Superior temporal gyrus (tissue), 1 donor: Measurements from ENCODE around the gene NXN.
"Not testable (repeated sequence)": the region's sequence is repeated elsewhere in the genome, so short reads cannot be mapped to it uniquely, and the experiment has no call there.

Experiments used
- DNase-seq: peaks from one replicate; pipeline ENCODE4 v3.0.0-alpha.2; 2016; ENCODE audit errors: extremely low spot score

The NXN gene

DNA sequence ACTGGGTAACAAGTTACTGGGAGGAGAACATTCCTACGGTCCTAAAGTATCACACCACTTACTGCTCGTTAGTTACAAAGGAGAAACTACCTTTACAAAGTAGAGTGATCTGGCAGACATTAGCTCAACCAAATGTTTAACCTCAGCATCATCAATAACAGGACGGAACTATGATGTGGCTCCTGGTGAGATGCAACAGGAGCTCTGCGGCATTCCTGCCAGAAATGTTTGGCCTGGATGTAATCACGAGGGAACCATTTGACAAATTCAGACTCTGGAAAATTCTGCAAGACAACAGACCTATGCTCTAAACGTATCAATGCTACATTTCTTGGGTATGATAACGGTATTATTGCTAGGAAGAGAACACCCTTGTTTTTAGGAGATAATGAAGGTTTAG lies 117.0 kb downstream of the NXN start:
- no peak for DNase-seq

DNA sequence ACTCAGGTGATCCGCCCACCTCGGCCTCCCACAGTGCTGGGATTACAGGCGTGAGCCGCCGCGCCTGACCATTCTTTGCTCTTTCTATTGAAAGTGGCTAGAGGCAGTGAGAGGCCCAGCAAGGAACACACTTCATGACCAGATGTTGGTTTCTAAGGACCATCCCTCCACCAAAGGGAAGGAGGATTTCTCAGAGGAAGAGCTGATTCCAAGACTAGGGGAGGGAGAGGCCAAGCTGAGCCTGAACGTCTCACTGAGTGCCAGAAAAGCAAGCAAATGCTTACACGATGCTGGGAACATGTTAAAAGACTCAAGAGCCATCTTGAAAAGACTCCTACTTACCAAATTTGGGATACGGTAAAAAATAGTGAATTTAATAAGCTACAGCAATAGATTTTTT lies 118.2 kb downstream of the NXN start:
- DNase-seq = no peak

DNA sequence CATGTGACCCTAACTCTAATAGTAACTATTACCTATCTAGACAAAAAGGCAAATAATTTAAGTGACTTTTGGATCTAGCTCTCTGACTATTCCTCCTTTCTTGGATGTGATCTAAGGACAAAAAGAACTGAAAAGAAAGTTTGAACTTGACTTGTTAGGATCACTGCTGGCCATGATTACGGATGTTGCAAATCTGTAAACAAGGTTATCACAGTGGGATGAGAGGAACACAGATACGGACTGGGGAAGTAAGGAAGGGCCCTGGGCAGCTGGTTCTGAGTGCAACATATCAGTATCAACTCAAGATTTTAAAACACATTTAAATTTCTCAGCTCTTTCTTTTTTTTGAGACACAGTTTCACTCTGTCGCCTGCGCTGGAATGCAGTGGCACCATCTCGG lies 118.8 kb downstream of the NXN start:
- DNase-seq = no peak

DNA sequence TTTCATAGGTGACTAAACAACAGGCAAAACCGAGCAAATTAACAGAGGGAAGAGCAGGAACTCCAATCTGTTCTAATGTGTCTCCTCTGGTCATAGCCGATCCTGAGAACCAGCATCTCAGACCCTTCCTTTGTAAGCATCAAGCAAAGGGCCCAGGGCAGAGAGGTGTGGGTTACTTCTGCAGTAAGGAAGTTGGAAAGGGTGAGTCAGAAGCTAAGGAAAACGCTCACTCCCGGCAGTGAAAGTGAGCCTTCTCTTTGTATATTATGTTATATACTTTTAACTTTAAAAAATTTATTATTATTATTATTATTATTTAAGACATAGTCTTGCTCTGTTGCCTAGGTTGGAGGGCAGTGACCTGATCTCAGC lies 119.8 kb downstream of the NXN start:
- no peak for DNase-seq

DNA sequence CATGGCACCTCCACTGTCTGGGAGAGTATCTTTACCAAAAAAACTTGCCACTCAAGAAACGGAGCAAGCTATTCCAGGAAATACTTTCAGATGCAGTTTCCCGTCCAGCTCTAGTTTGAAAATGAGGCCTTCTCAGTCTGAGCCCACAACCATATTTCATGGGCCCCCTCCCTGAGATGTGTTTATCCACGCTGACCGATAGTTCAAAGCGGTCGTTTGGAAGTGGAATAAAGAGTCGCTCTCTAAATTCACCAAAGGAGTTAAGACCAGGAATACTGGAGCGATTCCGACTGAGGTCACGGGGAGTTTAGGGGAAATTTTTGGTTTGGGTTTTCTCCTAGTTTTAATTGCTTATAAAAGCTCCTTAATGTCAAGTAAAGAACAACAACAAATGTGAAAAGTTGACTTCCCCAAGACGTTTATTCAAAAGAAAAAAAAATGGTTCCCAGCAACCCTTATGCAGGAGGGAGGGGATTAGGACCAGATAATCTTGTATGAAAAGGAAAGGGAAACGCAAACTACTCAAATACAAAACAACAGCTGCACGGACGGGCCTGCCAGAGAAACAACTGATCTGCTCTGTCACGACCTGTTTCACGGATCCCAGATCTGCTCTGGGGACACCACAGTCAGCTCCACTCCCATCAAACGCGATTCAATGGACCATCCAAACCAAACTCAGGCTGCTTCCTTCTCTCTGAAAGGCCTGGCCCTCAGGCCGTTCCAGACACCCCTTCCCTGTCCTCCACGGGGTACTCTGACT lies 120.3 kb downstream of the NXN start:
- no peak for DNase-seq

DNA sequence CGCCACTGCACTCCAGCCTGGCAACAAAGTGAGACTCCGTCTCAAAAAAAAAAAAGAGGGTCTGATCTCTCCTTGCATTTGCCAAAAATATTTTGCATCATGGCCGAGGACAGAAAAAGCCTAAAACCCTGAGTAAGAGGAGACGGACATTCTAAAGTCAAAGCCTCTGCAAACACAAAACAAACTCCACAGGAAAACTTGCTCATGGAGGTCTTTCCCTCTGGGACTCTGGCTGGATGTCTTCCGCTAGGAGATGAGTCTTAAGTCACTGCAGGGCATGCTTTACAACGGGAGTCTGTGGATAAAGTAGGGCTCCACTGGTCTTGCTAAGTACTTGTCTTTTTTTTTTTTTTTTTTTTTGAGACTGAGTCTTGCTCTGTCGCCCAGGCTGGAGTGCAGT lies 123.4 kb downstream of the NXN start:
- DNase-seq = no peak

DNA sequence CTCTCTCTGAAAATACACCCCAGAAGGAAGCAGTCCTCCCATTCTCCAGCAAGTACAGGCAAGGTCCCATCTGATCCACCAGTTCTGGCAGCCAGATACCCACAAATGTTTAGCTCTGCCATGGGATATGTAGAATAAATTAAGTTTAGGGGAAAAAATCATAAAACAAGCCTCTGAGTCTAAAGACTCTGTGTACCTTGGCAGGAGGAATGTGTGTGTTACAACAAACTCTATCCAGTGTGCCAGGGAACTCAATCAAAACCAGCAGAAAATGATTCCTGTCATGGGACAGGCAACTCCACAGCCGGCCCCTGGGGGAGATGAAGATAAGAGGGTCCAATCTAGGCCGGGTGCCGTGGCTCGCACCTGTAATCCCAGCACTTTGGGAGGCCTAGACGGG lies 124.0 kb downstream of the NXN start:
- DNase-seq = no peak

DNA sequence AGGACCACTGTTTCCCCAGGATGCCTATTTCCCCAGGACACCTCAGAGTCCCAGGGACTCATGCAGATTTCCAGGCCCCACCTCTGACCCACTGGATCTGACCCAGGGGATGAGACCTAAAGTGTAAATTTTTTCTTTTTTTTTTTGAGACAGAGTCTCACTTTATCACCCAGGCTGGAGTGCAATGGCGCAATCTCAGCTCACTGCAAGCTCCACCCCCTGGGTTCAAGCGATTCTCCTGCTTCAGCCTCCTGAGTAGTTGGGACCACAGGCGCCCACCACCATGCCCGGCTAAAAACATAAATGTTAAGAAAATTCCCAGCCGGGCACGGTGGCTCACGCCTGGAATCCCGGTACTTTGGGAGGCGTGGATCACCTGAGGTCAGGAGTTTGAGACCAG lies 126.7 kb downstream of the NXN start:
- not testable (repeated sequence) for DNase-seq

DNA sequence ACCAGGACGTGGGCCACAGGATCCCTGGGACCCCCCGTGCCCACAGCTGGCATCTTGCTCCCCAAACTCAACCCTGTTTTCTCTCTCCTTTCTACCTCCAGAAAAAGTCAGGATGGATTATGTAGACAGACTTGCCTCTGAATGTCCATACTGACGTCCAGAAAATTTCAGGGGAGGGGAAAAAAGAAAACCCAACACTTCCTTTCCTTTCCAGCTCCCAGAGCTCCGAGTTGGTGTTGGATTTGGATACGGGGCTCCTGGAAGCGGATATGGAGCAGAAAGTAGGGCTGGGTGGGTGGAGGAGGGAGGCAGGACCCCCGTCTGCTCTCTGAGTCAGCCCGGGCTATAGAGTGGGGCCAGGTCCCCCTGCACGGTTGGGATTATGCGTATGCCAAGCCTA lies 127.2 kb downstream of the NXN start:
- DNase-seq = no peak

DNA sequence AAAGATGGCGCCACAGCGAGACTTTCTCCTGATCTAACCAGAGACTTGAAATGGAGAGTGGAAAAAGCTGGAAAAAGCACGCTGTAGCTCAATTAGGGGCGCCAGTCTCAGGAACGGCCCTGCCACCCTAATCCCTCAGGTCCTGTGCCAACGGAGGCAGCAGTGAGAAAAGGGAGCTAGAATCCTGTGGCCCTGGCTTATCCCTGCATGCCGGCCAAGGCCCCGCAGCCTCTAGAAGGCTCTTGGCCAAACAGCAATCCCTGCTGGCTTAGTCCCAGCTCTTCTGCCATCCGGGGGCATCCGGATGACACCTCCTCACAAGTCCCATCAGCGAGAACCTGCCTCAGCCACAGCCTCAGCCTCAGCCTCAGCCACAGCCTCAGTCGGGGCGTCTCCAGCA lies 127.7 kb downstream of the NXN start:
- DNase-seq = no peak

DNA sequence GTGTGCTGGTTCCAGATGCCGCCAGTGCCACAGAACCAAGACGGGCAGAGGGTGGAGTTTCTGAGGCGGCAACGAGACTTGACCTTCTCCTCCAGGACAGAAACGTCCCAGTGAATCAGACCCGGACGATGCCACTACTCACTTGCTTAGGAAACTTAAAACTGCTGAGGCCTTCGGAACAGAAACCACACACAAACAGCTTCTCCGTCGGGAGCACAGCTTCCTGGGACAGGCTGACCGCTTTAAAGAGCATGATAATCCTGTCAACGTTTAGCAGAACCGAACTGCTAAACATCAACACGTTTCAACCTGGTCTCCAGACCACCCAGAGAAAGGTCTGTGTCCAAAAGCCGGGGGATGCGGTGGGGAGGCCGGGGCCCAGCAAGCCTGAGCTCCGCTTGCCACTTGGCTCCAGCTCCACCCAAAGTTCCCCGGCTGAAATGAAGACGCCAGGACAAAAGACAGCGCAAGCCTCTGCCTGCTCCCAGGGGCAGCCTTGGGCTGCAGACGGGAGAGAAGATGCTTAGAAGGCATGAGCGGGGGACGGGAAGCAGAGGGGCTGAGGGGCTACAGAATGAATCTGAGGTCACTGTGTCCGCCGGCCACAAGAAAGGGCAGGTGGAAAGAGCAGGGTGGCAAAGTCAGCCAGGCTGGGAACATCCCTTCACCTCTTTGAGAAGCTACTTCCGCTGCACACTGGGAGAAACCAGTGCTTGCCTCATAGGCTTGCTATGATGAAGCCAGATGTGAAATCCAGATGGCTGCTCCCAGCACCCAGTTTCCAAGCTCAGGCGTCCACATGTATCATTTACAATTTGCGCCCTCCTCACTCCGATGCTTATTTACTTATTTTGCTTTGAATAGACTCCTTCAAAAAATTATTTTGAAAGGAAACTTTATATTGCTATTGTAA lies 128.5 kb downstream of the NXN start:
- DNase-seq = no peak

DNA sequence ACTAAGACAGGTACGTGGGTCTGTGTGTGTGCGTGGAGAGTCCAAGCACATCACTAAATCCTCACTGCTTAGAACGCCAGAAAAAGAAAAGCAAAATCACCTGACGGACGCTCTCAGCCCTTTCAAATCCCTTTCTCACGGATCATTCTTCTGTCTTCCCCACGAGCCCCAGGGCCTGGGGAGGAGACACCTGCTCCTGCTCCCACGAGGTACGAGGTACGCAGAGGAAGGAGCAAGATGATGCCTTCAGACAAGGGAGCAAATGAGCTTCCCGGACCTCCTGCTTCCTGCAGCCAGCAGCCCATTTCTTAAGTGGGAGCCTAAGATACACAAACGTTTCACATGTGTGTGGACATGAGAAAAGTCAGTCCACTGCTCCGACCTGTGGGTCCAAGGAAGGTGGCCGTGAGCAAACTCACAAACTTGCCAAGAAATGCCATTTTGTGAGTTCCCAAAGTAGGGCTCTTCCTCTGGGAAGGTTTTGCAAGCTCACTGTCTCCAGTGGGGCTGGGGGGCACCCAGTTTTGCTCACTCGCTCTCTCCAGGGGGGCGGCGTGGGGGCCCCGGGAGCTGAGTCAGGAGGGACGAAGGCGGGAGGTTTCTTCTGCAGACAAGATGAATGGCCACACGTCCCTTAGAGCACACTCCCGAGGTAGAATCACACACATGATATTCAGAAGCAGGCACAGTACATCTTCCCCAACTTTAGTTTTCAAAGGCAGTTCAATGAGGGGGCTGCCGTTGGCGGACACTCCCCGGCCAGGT lies 129.3 kb downstream of the NXN start:
- no peak for DNase-seq

DNA sequence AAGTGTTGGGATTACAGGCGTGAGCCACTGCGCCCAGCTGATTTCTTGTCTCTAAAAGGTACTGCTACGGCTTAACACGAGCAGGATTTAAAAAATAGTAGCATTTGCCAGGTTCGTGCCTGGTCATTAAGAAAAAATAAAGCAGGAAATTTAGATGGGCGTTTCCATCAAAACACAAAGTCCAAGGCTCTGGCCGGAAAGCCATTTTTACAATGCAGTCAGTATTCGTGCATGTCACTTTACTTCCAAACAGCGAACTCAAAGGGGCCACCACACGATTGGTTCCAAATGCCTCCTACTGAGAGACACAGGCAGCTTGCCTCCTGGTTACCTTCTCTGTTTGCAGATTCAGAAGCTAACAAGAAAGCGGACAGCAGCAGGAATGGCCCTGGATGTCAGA lies 131.2 kb downstream of the NXN start:
- DNase-seq = no peak

DNA sequence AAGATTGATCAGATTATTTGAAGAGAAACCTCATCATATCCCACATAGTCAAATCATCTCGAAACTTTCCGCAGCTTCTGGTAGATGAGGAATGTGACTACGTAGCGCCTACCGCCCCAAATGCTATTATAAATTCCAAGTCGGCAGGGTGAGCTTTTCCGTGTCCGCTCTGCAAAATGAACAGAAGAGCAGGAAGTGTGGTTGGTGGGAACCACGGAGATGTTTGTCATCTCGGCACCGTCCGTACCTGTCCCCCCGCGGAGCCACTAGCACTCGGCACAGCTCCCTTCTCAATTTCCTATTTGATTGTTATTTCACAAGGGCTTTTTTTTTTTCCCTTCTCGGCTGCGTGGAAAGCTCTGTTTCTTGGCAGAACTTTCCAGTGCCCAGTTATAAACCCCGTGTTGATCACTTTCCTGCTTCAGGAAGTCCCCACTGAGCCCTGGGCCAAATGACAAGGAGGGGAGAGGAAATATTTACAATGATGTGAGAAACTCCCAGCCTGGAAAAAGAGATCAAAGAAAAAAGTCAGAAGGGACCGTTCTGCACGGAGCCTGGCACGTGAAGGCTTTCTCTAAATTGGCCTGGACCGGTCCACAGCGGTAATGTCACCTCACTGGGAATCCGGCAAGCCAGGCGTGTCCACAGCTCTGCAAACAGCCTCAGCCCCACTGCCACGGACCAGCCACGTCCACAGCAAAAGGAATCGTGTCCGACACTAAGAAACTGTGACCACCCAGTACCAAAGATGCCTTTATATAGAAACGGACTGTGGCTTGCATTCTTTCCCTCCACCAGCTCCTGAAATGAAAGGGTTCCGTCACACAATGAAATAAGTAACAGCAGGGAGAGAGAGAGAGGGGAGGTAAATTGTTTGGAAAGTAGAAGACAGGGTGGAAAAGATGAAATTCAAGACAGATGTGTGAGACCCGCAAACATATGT lies 132.4 kb downstream of the NXN start:
- DNase-seq = no peak

DNA sequence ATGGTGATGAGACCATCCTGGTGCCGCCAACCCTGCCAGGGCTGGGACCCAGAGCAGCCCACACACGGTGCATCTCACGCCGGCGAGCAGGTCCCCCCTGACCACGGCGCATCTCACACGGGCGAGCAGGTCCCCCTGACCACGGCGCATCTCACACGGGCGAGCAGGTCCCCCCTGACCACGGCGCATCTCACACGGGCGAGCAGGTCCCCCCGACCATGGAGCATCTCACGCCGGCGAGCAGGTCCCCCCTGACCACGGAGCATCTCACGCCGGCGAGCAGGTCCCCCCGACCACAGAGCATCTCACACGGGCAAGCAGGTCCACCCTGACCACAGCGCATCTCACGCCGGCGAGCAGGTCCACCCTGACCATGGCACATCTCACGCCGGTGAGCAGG lies 138.3 kb downstream of the NXN start:
- no peak for DNase-seq

DNA sequence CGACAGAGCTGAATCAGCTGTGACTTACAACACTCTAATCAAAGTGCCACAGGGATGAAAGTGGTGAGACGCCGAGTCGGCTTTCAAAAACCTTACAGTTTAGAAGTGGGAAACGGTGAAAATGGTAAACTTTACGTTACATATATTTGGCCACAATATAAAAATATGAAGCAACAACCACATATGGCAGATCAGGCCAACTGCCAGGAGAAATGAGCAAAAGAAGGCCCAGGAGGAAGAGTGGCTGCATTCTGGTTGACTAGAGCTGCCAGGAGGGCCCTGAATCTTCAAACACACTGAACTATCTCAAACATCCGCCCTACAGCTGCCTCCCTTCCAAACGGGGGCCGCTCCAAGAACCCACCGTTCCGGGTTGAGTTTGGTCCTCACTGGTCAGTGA lies 141.1 kb downstream of the NXN start:
- no peak for DNase-seq

DNA sequence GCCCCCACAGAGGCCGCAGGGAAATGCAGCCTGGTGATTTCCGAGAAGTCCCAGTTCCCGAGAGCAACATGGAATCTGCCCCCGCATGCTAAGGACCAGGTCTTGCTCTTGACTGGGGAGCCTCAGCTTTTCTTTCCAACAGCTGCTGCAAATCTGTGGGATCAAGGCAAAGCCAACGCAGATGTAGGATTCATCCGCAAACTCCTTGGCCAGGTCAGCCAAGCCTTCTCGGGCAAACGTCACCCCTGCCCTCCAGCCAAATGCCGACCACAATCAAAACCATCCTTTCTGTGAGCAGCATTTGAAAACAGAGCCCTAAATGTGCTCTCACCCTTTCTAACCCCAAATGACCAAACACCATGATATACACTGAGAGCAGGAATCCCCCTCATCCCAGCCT lies 143.4 kb downstream of the NXN start:
- DNase-seq = no peak

DNA sequence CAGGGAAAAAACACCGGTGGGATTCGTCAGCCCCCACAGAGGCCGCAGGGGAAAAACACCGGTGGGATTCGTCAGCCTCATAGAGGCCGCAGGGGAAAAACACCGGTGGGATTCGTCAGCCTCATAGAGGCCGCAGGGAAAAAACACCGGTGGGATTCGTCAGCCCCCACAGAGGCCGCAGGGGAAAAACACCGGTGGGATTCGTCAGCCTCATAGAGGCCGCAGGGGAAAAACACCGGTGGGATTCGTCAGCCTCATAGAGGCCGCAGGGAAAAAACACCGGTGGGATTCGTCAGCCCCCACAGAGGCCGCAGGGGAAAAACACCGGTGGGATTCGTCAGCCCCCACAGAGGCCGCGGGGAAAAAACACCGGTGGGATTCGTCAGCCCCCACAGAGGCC lies 143.9 kb downstream of the NXN start:
- DNase-seq = not testable (repeated sequence)

DNA sequence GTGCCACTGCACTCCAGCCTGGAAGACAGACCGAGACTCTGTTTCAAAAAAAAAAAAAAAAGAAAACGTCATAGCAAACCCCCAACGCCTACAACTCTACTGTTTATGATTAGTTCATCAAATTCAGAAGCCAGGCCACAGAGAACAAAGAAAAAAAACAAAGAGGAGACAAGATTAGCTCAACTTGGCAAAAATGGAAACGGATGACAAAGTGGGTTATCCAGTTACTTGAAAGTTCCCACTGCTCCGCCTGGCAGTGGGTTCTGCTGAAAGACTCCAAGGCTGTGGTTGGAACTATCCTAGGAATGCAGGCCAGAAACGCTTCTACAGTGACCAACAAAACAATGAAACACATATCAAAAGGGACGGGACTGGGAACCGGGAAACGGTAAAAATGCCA lies 144.3 kb downstream of the NXN start:
- no peak for DNase-seq

DNA sequence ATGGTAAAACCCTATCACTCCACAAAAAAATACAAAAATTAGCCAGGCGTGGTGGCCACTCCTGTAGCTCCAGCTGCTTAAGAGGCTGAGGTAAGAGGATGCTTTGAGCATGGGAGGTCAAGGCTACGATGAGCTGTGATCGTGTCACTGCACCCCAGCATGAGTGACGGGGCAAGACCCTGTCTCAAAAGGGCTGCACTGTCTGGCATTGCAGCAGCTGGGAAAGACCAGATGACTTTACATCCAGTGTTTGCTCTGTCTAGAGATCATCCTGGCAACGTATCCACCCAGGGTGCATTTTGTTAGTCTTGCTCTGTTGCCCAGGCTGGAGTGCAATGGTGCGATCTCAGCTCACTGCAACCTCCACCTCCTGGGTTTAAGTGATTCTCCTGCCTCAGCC lies 145.4 kb downstream of the NXN start:
- DNase-seq = no peak

DNA sequence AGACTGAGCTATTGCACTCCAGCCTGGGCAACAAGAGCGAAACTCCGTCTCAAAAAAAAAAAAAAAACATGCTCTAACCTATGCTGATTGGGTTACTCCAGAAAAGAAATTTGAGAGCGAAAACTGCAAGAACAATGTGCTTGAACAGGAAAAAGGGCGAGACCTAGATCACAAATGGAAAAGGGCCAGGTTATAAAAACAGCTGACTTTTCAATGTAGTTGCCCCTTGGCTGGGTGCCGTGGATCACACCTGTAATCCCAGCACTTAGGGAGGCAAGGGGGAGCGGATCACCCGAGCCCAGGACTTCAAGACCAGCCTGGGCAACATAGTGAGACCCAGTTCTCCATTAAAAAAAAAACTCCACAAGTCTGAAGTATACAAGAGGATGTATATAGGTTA lies 148.6 kb downstream of the NXN start:
- DNase-seq = no peak
